OCI-LY3 (cell line): ENCODE results near the gene DNAH7.

Experiments used
- EZH2phosphoT487 ChIP-seq: fragments of 200-600 bp; shearing (Covaris generic); IDR thresholded peaks from 2 replicates; pipeline ENCODE4 v1.6.1; 2018; ENCODE audit warnings: antibody characterized with exemption, mixed run types, low read depth
- TF ChIP-seq, protein P1 (sequence below): fragments of 200-600, 300-600 bp; sonication (generic); IDR thresholded peaks from 2 replicates; pipeline ENCODE4 v1.5.1; 2014; ENCODE audit warnings: antibody characterized with exemption, low read length, low read depth

DNA sequence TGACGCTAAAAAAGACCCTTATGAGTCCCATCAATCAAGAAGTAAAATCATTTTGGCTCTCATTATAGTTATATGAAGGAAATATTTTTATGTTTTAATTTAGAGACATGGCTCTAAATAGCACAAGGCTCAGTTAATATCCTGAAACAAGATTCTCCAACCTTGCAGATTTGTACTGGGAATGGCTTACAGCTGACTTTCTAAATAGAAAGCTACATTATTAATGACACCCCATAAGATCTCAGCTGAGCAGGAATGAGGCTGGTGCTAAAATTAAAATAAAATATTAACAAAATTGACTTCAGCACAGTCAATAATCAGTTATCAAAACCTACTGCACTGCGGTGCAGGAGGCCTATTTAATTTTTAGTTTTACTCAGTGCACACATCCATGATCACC is 274.8 kb downstream of the DNAH7 start:
- TF ChIP-seq, protein P1, sequence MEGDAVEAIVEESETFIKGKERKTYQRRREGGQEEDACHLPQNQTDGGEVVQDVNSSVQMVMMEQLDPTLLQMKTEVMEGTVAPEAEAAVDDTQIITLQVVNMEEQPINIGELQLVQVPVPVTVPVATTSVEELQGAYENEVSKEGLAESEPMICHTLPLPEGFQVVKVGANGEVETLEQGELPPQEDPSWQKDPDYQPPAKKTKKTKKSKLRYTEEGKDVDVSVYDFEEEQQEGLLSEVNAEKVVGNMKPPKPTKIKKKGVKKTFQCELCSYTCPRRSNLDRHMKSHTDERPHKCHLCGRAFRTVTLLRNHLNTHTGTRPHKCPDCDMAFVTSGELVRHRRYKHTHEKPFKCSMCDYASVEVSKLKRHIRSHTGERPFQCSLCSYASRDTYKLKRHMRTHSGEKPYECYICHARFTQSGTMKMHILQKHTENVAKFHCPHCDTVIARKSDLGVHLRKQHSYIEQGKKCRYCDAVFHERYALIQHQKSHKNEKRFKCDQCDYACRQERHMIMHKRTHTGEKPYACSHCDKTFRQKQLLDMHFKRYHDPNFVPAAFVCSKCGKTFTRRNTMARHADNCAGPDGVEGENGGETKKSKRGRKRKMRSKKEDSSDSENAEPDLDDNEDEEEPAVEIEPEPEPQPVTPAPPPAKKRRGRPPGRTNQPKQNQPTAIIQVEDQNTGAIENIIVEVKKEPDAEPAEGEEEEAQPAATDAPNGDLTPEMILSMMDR = no peak
- no peak for TF ChIP-seq EZH2phosphoT487
